GM21515 (cell line): Measurements from ENCODE around the gene DTNB.
"Not testable (repeated sequence)": the region's sequence is repeated elsewhere in the genome, so short reads cannot be mapped to it uniquely, and the experiment has no call there.

Experiments
- ATAC-seq: cut with Tn5 transposase; IDR thresholded peaks from one replicate; pipeline ENCODE4 v1.9.1; 2021; ENCODE audit not compliant: unreplicated experiment

Gene DTNB

GRCh38 chr2:25426326-25426725, 247.1 kb downstream of the DTNB start:
- no peak for ATAC-seq

- ATAC-seq, result no peak
These were observed 248.8 kb downstream of the DTNB start for GRCh38 chr2:25424426-25425028.

- no peak for ATAC-seq
These were observed 251.5 kb downstream of the DTNB start for GRCh38 chr2:25421820-25422411.

DNA sequence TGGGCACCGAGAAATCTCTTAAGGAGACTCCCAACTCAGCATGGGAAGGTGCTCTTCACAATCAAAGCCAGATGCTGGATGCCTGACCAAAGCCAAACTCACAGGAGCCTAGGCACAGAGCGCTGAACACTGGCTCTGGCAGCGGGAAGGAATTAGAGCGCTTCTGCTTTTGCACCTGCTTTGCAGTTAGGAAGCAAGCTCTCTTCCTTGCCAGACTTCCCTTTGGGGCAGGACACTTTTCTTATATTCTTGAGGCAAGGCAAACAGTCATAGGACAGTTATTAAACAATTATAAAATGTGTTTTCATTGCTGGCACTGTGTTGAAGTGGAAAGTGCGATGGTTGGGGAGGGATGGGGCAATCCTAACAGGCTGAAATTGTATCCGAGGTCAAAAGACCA, 252.1 kb downstream of the DTNB start:
- no peak for ATAC-seq

- peak; percentile 43 for ATAC-seq
These were observed 252.5 kb downstream of the DTNB start for GRCh38 chr2:25420820-25421237.

GRCh38 chr2:25419678-25420242, 253.6 kb downstream of the DTNB start:
- peak; percentile 61 for ATAC-seq

DNA sequence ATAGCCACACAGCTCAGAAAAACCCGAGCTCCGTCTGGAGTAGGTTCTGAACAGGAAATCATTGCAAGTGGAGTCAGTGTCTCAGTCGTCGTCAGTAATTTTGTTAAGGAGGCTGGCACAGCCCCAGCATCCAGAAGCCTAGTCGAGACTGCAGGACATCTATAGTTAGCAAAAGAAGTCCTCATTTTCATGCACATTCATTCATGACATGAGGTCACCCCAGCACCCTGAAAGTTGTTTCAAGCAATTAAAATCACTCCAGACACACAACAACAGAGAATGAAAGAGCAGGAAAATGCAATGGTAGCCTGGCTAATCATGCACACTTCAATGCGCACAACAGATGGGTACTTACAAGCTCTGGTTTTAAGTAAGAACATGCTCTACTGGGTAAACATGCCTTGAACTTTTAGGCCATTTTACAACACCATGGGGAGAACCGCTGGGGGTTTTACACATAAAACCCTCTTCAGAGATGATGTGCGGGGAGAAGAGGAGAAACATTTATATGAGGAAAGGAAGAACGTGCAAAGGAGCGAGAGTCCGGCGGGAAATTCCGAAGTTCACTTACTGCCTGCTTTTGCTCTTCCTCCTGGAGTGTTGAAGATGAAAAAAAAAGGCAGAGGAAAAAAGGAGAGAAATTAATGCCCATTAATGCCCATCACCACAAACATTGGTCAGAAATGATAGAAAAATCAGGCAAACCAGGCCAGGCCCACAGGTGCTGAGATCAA, 254.3 kb downstream of the DTNB start:
- ATAC-seq, result no peak

DNA sequence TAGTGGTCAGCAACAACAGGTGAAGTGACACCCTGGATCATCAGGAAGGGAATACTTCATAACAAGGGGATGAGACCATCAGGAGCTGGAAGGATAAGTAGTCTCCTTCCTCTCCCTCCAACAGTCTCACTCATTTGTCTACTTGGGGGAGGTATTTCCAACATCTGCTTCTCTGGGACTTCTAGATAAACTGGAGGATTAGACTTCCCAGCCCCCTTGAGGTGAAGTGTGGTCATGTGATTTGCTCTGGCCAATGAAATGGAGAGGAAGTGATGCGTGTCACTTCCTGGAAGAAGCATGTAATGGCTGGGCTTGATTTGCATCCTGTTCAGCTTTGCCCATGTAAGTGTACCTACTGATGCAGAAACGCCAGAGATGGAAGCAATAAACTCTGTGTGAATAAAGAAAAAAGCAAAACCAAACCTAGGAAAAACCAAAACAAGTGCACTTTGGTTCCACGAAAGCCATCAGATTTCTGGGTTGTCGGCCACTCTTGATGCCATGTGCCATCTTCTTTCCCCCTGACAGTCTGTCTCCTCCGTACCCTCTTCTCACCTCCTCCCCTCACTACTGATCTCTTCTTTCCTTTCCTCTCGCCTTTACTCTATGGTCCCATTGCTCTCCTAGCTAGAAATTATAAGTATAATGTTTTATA, 255.5 kb downstream of the DTNB start:
- no peak for ATAC-seq

- ATAC-seq, result no peak
These were observed 256.7 kb downstream of the DTNB start for GRCh38 chr2:25416674-25417073.

- ATAC-seq, result no peak
These were observed 258.6 kb downstream of the DTNB start for GRCh38 chr2:25414781-25415180.

DNA sequence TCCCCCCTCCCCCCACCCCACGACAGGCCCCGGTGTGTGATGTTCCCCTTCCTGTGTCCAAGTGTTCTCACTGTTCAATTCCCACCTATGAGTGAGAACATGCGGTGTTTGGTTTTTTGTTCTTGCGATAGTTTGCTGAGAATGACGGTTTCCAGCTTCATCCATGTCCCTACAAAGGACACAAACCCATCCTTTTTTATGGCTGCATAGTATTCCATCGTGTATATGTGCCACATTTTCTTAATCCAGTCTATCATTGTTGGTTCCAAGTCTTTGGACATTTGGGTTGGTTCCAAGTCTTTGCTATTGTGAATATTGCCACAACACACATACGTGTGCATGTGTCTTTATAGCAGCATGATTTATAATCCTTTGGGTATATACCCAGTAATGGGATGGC, 260.0 kb downstream of the DTNB start:
- not testable (repeated sequence) for ATAC-seq

- no peak for ATAC-seq
These were observed 261.6 kb downstream of the DTNB start for GRCh38 chr2:25411753-25412152.

GRCh38 chr2:25411281-25411680, 262.1 kb downstream of the DTNB start:
- ATAC-seq, result no peak

DNA sequence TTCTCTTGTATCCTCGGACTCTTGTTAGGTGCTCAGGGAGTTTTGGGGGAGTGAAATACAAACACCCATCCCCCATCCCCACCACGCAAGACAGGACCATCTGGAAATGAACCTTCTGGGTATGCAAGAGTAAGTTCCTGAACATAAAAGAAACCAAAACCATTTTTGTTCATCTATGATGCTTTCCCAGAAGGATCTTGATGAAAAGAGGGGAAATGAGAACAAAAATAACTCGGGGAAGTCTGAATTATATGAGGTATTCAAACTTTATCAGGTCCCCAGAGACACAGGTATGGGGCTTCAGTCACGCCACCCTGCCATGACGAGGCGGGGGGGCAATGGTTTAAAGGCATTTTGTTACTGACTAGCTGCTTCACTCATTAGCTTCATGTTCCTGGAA, 263.0 kb downstream of the DTNB start:
- ATAC-seq, result no peak

DNA sequence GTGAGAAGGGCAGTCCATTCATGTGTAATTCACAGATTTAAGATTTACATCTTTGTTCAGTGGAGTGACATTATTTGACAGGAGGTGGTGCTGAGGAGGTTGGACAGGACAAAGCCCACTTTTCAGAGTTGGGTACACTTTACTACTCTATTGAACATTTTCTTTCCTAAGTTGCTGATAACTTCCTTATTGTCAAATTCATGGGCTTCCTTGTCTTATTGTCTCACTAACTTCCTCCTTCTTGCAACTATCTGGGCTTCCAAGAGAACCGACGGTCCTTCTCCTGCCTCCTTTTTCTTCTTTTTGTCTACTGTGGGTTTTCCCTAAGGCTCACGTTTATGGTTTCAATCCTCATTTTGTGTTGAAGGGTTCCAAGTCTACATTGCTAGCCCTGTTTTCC, 263.9 kb downstream of the DTNB start:
- no peak for ATAC-seq

GRCh38 chr2:25409044-25409443, 264.3 kb downstream of the DTNB start:
- ATAC-seq, result no peak

DNA sequence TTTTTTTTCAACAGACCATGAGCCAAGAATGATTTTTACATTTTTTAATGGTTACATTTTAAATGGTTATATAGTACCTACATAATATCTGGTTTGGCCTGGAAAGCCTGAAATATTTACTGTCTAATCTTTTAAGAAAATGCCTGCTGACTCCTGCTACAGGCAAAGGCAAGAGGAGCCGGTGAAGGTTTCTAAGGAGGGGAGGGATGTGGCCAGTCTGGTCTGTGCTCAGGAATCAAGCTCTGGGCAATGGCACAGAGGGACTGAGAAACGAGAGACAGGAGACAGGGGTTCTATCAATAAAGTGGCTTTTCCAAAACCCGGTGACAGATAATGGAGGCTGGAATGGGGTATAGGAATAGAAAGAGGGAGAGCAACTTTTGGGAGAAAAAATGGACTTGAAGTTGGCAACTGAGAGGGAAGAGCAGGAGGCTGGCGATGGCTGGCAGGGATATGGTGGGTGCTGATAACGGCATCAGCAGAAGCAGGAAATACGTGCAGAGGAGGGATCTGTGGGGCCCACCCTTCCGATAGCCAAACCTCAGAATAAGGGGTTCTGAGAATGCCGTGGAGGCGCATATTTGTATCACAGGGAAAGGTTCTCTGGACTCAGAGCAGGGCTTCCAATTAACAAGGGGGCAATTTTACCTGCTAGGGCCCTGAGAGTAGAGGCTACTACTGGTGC, 267.6 kb downstream of the DTNB start:
- no peak for ATAC-seq

DNA sequence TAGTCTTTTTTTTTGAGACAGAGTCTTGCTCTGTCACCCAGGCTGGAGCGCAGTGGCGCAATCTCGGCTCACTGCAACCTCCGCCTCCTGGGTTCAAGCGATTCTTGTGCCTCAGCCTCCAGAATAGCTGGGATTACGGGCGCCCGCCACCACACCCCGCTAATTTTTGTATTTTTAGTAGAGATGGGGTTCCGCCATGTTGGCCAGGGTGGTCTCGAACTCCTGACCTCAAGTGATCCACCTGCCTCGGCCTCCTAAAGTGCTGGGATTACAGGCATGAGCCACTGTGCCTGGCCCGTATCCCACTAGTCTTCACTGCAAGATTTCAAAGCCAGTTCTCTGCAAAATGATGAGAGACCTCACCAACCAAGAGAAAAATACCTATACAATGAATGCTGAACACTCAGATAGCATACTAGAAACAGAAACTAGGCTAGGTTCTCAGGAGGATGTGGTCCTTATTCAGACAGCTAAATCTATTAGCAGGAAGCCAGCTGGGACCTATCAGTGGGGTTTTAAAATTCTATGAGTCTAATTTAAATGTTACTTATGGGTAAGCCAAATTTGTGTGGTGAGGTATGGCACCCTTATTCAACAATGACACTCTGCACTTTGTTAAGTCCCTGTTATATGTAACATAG, 270.1 kb downstream of the DTNB start:
- peak; percentile 51 for ATAC-seq

DNA sequence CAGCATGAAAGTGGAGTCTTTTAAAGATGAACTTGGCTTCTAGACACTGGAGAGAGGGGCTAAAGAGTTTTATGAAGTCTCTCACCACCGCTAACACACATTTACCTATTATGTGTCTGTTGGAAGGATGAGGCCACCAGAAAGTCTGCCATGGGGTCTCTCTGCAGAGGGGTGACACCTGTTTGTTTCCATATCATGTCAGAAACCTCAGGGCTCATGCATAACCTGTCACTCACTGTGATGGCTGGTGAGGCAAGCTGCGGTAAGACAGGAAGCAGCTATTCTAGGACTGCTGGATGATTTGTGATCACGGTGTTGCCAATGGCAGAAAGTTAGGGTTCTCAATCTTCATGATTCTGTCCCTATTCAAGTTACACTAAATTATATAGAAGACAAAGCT, 270.9 kb downstream of the DTNB start:
- ATAC-seq, result peak; percentile 53

GRCh38 chr2:25401307-25402026, 271.9 kb downstream of the DTNB start:
- ATAC-seq, result no peak
